HG03025 (cell line): ENCODE measurements around the gene OR2Y1.
"Not testable (repeated sequence)": the region's sequence is repeated elsewhere in the genome, so short reads cannot be mapped to it uniquely, and the experiment has no call there.

Source experiments
- ATAC-seq: cut with Tn5 transposase; IDR thresholded peaks from one replicate; pipeline ENCODE4 v1.9.1; 2021; ENCODE audit warnings: mild to moderate bottlenecking, moderate library complexity; ENCODE audit not compliant: unreplicated experiment, low FRiP score

Gene OR2Y1

GRCh38 chr5:180739958-180740357 is at the start of gene OR2Y1:
OR2Y1 (minus strand) TSS chr5:180740058; CDS start chr5:180740058, 0 bp downstream.
- ATAC-seq = no peak

GRCh38 chr5:180788651-180789410 is 49.0 kb upstream of the OR2Y1 start:
- ATAC-seq = not testable (repeated sequence)

GRCh38 chr5:180787711-180788431 is 48.0 kb upstream of the OR2Y1 start:
- ATAC-seq = no peak

GRCh38 chr5:180786531-180787398 is 46.9 kb upstream of the OR2Y1 start:
- no peak for ATAC-seq

- no peak for ATAC-seq
These were observed 46.0 kb upstream of the OR2Y1 start for GRCh38 chr5:180785794-180786221.

GRCh38 chr5:180785121-180785781 is 45.4 kb upstream of the OR2Y1 start:
- no peak for ATAC-seq

GRCh38 chr5:180784497-180785097 is 44.7 kb upstream of the OR2Y1 start:
- peak; percentile 58 for ATAC-seq

- no peak for ATAC-seq
These were observed 43.6 kb upstream of the OR2Y1 start for GRCh38 chr5:180783340-180784052.

GRCh38 chr5:180782748-180783147 is 42.9 kb upstream of the OR2Y1 start:
- no peak for ATAC-seq

GRCh38 chr5:180781900-180782326 is 42.1 kb upstream of the OR2Y1 start:
- not testable (repeated sequence) for ATAC-seq

GRCh38 chr5:180779985-180780610 is 40.2 kb upstream of the OR2Y1 start:
- no peak for ATAC-seq

GRCh38 chr5:180777475-180777874 is 37.6 kb upstream of the OR2Y1 start:
- ATAC-seq = no peak

- no peak for ATAC-seq
These were observed 36.5 kb upstream of the OR2Y1 start for GRCh38 chr5:180776376-180776775.

- no peak for ATAC-seq
These were observed 35.8 kb upstream of the OR2Y1 start for GRCh38 chr5:180775624-180776023.

GRCh38 chr5:180771839-180772238 is 32.0 kb upstream of the OR2Y1 start:
- ATAC-seq = no peak

GRCh38 chr5:180769821-180770220 is 30.0 kb upstream of the OR2Y1 start:
- ATAC-seq = no peak

- no peak for ATAC-seq
These were observed 15.7 kb upstream of the OR2Y1 start for GRCh38 chr5:180755601-180756000.

- no peak for ATAC-seq
These were observed 4.4 kb upstream of the OR2Y1 start for GRCh38 chr5:180744253-180744652.

- no peak for ATAC-seq
These were observed 2.9 kb upstream of the OR2Y1 start for GRCh38 chr5:180742727-180743126.
